Osteoblast (primary cell): ENCODE measurements around the gene COL8A2. TPM values are rescaled to one million over a fixed set of nuclear protein-coding genes. Genes with fewer than 3 reads are reported as not detected.

ENCODE experiments used
- DNase-seq: peaks from one replicate; pipeline ENCODE4 v3.0.0; 2011; ENCODE audit warnings: low spot score, mixed read lengths; ENCODE audit not compliant: insufficient read length; ENCODE audit errors: missing footprints
- H2AFZ ChIP-seq: 2 replicates; pipeline ENCODE4 v1.6.0; 2011; ENCODE audit warnings: mild to moderate bottlenecking, low read length
- H3K27ac ChIP-seq: 2 replicates; pipeline ENCODE4 v1.5.1; 2011; ENCODE audit warnings: mild to moderate bottlenecking, low read depth, low read length, moderate library complexity
- H3K27me3 ChIP-seq: 2 replicates; pipeline ENCODE4 v1.6.0; 2012; ENCODE audit warnings: mild to moderate bottlenecking, control low read depth, inconsistent platforms, low read length, moderate library complexity; ENCODE audit not compliant: insufficient read depth
- H3K36me3 ChIP-seq: 2 replicates; pipeline ENCODE4 v1.5.1; 2011; ENCODE audit warnings: mild to moderate bottlenecking, low read length, control low read depth, moderate library complexity; ENCODE audit not compliant: insufficient read depth
- H3K4me1 ChIP-seq: 2 replicates; pipeline ENCODE4 v1.5.1; 2011; ENCODE audit warnings: mild to moderate bottlenecking, low read length, control low read depth, moderate library complexity; ENCODE audit not compliant: insufficient read depth
- H3K4me2 ChIP-seq: 2 replicates; pipeline ENCODE4 v1.6.0; 2011; ENCODE audit warnings: mild to moderate bottlenecking, low read length; ENCODE audit not compliant: insufficient read depth
- H3K4me3 ChIP-seq: fragments of 200-600 bp; sonication (generic); 3 replicates; pipeline ENCODE4 v1.5.1; 2012; ENCODE audit warnings: mild to moderate bottlenecking, low read length, inconsistent platforms; ENCODE audit not compliant: insufficient read depth
- H3K79me2 ChIP-seq: 2 replicates; pipeline ENCODE4 v1.6.0; 2012; ENCODE audit warnings: mild to moderate bottlenecking, low read length, control low read depth, inconsistent platforms; ENCODE audit not compliant: insufficient read depth
- H3K9me3 ChIP-seq: 2 replicates; pipeline ENCODE4 v1.5.1; 2011; ENCODE audit warnings: low read depth, low read length, control low read depth
- H4K20me1 ChIP-seq: 2 replicates; pipeline ENCODE4 v1.6.0; 2012; ENCODE audit warnings: mild to moderate bottlenecking, low read length, control low read depth; ENCODE audit not compliant: insufficient read depth
- CTCF ChIP-seq: IDR thresholded peaks from 2 replicates; pipeline ENCODE4 v1.5.1; 2011; ENCODE audit warnings: mild to moderate bottlenecking, low read depth, low read length, moderate library complexity; ENCODE audit errors: extremely low read depth
- total RNA-seq: library from RNA; depleted of rRNA; stranded (reverse); fragments of >200 nt; gene quantifications from 2 replicates; pipeline ENCODE4 v1.2.3, GENCODE V29; 2012

Gene COL8A2
- total RNA-seq, 1 donor = 15.2 TPM

- Histone ChIP-seq H4K20me1 (peaks cover 47% of the 10 kb centered on the region), H3K4me2 (peak overlapping the region; percentile 91), H3K4me1 (peaks cover 54% of the 10 kb centered on the region), H3K9me3 (no peaks in the 10 kb centered on the region), H2AFZ (peak overlapping the region; percentile 60), H3K27ac (peak overlapping the region; percentile 96), H3K79me2 (peaks cover 65% of the 10 kb centered on the region), H3K36me3 (peaks cover 21% of the 10 kb centered on the region), H3K4me3 (peak overlapping the region; percentile 98), H3K27me3 (no peaks in the 10 kb centered on the region)
- DNase-seq = no peak
- TF ChIP-seq CTCF = no peak
These were observed 31.5 kb upstream of the COL8A2 start for GRCh38 chr1:36156329-36157114.

- Histone ChIP-seq H3K4me1 (peaks cover 53% of the 10 kb centered on the region), H2AFZ (peak within 1 kb of the TSS; percentile 87), H3K4me2 (peak within 1 kb of the TSS; percentile 97), H4K20me1 (peaks cover 39% of the 10 kb centered on the region), H3K79me2 (peaks cover 56% of the 10 kb centered on the region), H3K27me3 (no peaks in the 10 kb centered on the region), H3K27ac (peak within 1 kb of the TSS; percentile 96), H3K4me3 (peak within 1 kb of the TSS; percentile 98), H3K36me3 (peaks cover 21% of the 10 kb centered on the region), H3K9me3 (no peaks in the 10 kb centered on the region)
- DNase-seq = peak; percentile 98
- no peak for TF ChIP-seq CTCF
These were observed 30.6 kb upstream of the COL8A2 start, which contains the start of gene MAP7D1 for GRCh38 chr1:36155408-36156328. Gene MAP7D1 (plus strand): TSS chr1:36156160. CDS start chr1:36156418, 258 bp downstream.

GRCh38 chr1:36154765-36155407, 29.9 kb upstream of the COL8A2 start:
- peaks cover 53% of the 10 kb centered on the region for H3K4me1 ChIP-seq
- peaks cover 16% of the 10 kb centered on the region for H3K36me3 ChIP-seq
- H3K27ac ChIP-seq = peak overlapping the region; percentile 96
- DNase-seq = peak; percentile 64
- no peak for TF ChIP-seq CTCF
- peak overlapping the region; percentile 98 for H3K4me3 ChIP-seq
- peaks cover 48% of the 10 kb centered on the region for H3K79me2 ChIP-seq
- peaks cover 31% of the 10 kb centered on the region for H4K20me1 ChIP-seq
- H3K27me3 ChIP-seq = no peaks in the 10 kb centered on the region
- peak overlapping the region; percentile 87 for H2AFZ ChIP-seq
- no peaks in the 10 kb centered on the region for H3K9me3 ChIP-seq
- H3K4me2 ChIP-seq = peak overlapping the region; percentile 97
